Activated CD8-positive, alpha-beta memory T cell treated with anti-CD3 and anti-CD28 coated beads, Interleukin-2, amount 10 ng/mL, durations not matched to agents 7 days and 5 days (primary cell): Measurements from ENCODE around the gene NUMB. TPM values are rescaled to one million over a fixed set of nuclear protein-coding genes. Genes with fewer than 3 reads are reported as not detected.

Experiments
- ATAC-seq: fragments of 150-1000 bp; cut with Tn5 transposase; one replicate; pipeline ENCODE4 v1.10.0; 2021; ENCODE audit warnings: moderate library complexity
- CTCF ChIA-PET: fragments of 350-600 bp; sonication (Branson Sonifier 250); formaldehyde crosslinking; loops from one replicate; lab custom pipeline; 2021; ENCODE audit warnings: antibody characterized with exemption; lab: Charles Lee
- DNase-seq: peaks from one replicate; pipeline ENCODE4 v3.0.0-alpha.2; 2020
- H3K27ac Mint-ChIP-seq: one replicate; pipeline ENCODE4 v1.8.0; 2021; ENCODE audit warnings: mild to moderate bottlenecking, mixed read lengths
- H3K27me3 Mint-ChIP-seq: one replicate; pipeline ENCODE4 v1.8.0; 2021; ENCODE audit warnings: mixed read lengths
- H3K36me3 Mint-ChIP-seq: one replicate; pipeline ENCODE4 v1.8.0; 2021; ENCODE audit warnings: mild to moderate bottlenecking, mixed read lengths
- H3K4me1 Mint-ChIP-seq: one replicate; pipeline ENCODE4 v1.8.0; 2021; ENCODE audit warnings: mixed read lengths
- H3K4me3 Mint-ChIP-seq: one replicate; pipeline ENCODE4 v1.8.0; 2021; ENCODE audit warnings: mild to moderate bottlenecking, moderate library complexity, mixed read lengths
- H3K9me3 Mint-ChIP-seq: one replicate; pipeline ENCODE4 v1.8.0; 2022; ENCODE audit warnings: low read depth, mixed read lengths
- total RNA-seq, 2 experiments: library from RNA; stranded (reverse); gene quantifications; one replicate each; pipeline ENCODE4 v1.2.3, GENCODE V29; 2021

The NUMB gene
- total RNA-seq, 2 experiments from 2014 or later = 44.8 to 45.2 TPM

- DNase-seq = no peak
- Mint-ChIP-seq H3K4me1 (peaks cover 5% of the 10 kb centered on the region), H3K4me3 (no peak overlapping the region), H3K27me3 (no peaks in the 10 kb centered on the region), H3K9me3 (no peaks in the 10 kb centered on the region), H3K27ac (no peak overlapping the region), H3K36me3 (no peaks in the 10 kb centered on the region)
- CTCF ChIA-PET = interaction anchor here (0.9 kb wide), 1 partner anchor 14 kb away, joined by 3 read pairs; the partner anchor contains the start of gene RIOX1
- no peak for ATAC-seq
These were observed 18.1 kb upstream of the NUMB start for GRCh38 chr14:73476451-73476931.

- CTCF ChIA-PET = interaction anchor here (0.7 to 1.1 kb wide), 2 partner anchors 178 to 179 kb away, joined by 3 to 4 read pairs; no protein-coding TSS in a partner anchor
- Mint-ChIP-seq H3K27ac (no peak overlapping the region), H3K4me3 (no peak overlapping the region), H3K9me3 (no peaks in the 10 kb centered on the region), H3K27me3 (no peaks in the 10 kb centered on the region), H3K4me1 (peaks cover 5% of the 10 kb centered on the region), H3K36me3 (no peaks in the 10 kb centered on the region)
- no peak for DNase-seq
- ATAC-seq = no peak
These were observed 16.6 kb upstream of the NUMB start for GRCh38 chr14:73474952-73475351.

- Mint-ChIP-seq H3K27ac (no peak overlapping the region), H3K36me3 (no peaks in the 10 kb centered on the region), H3K27me3 (no peaks in the 10 kb centered on the region), H3K4me3 (no peak overlapping the region), H3K4me1 (peaks cover 7% of the 10 kb centered on the region), H3K9me3 (no peaks in the 10 kb centered on the region)
- DNase-seq (no peak), ATAC-seq (peak; percentile 81)
- CTCF ChIA-PET = interaction anchor here (0.6 to 3.0 kb wide), 36 partner anchors 8 to 805 kb away, joined by 3 to 47 read pairs (median 4); partner anchors contain the start of genes ACOT2, NUMB and RIOX1
These were observed 14.1 kb upstream of the NUMB start for GRCh38 chr14:73472185-73473114.

GRCh38 chr14:73471582-73472184 is 13.3 kb upstream of the NUMB start:
- Mint-ChIP-seq H3K27me3 (no peaks in the 10 kb centered on the region), H3K4me1 (peaks cover 15% of the 10 kb centered on the region), H3K9me3 (no peaks in the 10 kb centered on the region), H3K36me3 (no peaks in the 10 kb centered on the region), H3K4me3 (no peak overlapping the region), H3K27ac (no peak overlapping the region)
- DNase-seq (no peak), ATAC-seq (peak; percentile 18)
- CTCF ChIA-PET = interaction anchor here (0.5 to 3.0 kb wide), 34 partner anchors 8 to 806 kb away, joined by 3 to 47 read pairs (median 4); partner anchors contain the start of genes ACOT2, NUMB and RIOX1

GRCh38 chr14:73468828-73469375 is 10.6 kb upstream of the NUMB start:
- no peak for DNase-seq
- Mint-ChIP-seq H3K9me3 (no peaks in the 10 kb centered on the region), H3K4me3 (no peak overlapping the region), H3K36me3 (no peaks in the 10 kb centered on the region), H3K4me1 (peaks cover 37% of the 10 kb centered on the region), H3K27ac (no peak overlapping the region), H3K27me3 (no peaks in the 10 kb centered on the region)
- CTCF ChIA-PET = interaction anchor here (0.6 to 3.4 kb wide), 4 partner anchors 9 to 183 kb away, joined by 3 to 15 read pairs (median 3); no protein-coding TSS in a partner anchor
- no peak for ATAC-seq

GRCh38 chr14:73467800-73468199 is 9.5 kb upstream of the NUMB start:
- no peaks in the 10 kb centered on the region for H3K9me3 Mint-ChIP-seq
- CTCF ChIA-PET = interaction anchor here (0.6 to 3.4 kb wide), 6 partner anchors 9 to 295 kb away, joined by 3 to 15 read pairs (median 4); partner anchors contain the start of gene NUMB
- no peaks in the 10 kb centered on the region for H3K27me3 Mint-ChIP-seq
- no peaks in the 10 kb centered on the region for H3K36me3 Mint-ChIP-seq
- DNase-seq (no peak), ATAC-seq (no peak)
- peaks cover 46% of the 10 kb centered on the region for H3K4me1 Mint-ChIP-seq
- no peak overlapping the region for H3K4me3 Mint-ChIP-seq
- peak overlapping the region; percentile 30 for H3K27ac Mint-ChIP-seq

- H3K27me3 Mint-ChIP-seq = no peaks in the 10 kb centered on the region
- peak overlapping the region; percentile 30 for H3K27ac Mint-ChIP-seq
These were observed 9.0 kb upstream of the NUMB start for GRCh38 chr14:73467377-73467776.

GRCh38 chr14:73466861-73467260 is 8.5 kb upstream of the NUMB start:
- CTCF ChIA-PET = interaction anchor here (0.5 to 3.4 kb wide), 6 partner anchors 8 to 294 kb away, joined by 3 to 15 read pairs (median 4); partner anchors contain the start of gene NUMB
- ATAC-seq (no peak), DNase-seq (no peak)
- no peak overlapping the region for H3K27ac Mint-ChIP-seq
- H3K27me3 Mint-ChIP-seq = no peaks in the 10 kb centered on the region
- H3K4me3 Mint-ChIP-seq = no peak overlapping the region
- peaks cover 48% of the 10 kb centered on the region for H3K4me1 Mint-ChIP-seq
- no peaks in the 10 kb centered on the region for H3K9me3 Mint-ChIP-seq
- no peaks in the 10 kb centered on the region for H3K36me3 Mint-ChIP-seq

More at GRCh38 chr14:73467377-73467776, 9.0 kb upstream of the NUMB start:
- Mint-ChIP-seq H3K9me3 (no peaks in the 10 kb centered on the region), H3K4me1 (peaks cover 49% of the 10 kb centered on the region), H3K4me3 (no peak overlapping the region), H3K36me3 (no peaks in the 10 kb centered on the region)
- peak; percentile 55 for DNase-seq
- ATAC-seq = no peak
- CTCF ChIA-PET = interaction anchor here (1.0 to 3.4 kb wide), 5 partner anchors 9 to 294 kb away, joined by 3 to 15 read pairs (median 5); partner anchors contain the start of gene NUMB

- no peak overlapping the region for H3K4me3 Mint-ChIP-seq
- H3K36me3 Mint-ChIP-seq = no peaks in the 10 kb centered on the region
- peaks cover 47% of the 10 kb centered on the region for H3K4me1 Mint-ChIP-seq
- H3K27me3 Mint-ChIP-seq = no peaks in the 10 kb centered on the region
- no peak for DNase-seq
- no peaks in the 10 kb centered on the region for H3K9me3 Mint-ChIP-seq
- no peak overlapping the region for H3K27ac Mint-ChIP-seq
- ATAC-seq = no peak
- CTCF ChIA-PET = interaction anchor here (0.5 to 3.4 kb wide), 4 partner anchors 54 to 171 kb away, joined by 3 to 15 read pairs (median 3); no protein-coding TSS in a partner anchor
These were observed 7.6 kb upstream of the NUMB start for GRCh38 chr14:73465823-73466532.

- no peaks in the 10 kb centered on the region for H3K27me3 Mint-ChIP-seq
- DNase-seq = peak; percentile 73
- CTCF ChIA-PET = interaction anchor here (0.7 to 3.0 kb wide), 6 partner anchors 8 to 290 kb away, joined by 3 to 20 read pairs (median 4); partner anchors contain the start of gene RIOX1
- H3K4me1 Mint-ChIP-seq = peaks cover 59% of the 10 kb centered on the region
- no peak overlapping the region for H3K4me3 Mint-ChIP-seq
- ATAC-seq = peak; percentile 52
- peaks cover under 1% of the 10 kb centered on the region for H3K36me3 Mint-ChIP-seq
- peak overlapping the region; percentile 86 for H3K27ac Mint-ChIP-seq
- no peaks in the 10 kb centered on the region for H3K9me3 Mint-ChIP-seq
These were observed 5.1 kb upstream of the NUMB start for GRCh38 chr14:73463411-73463810.

- H3K36me3 Mint-ChIP-seq = peaks cover 2% of the 10 kb centered on the region
- H3K27me3 Mint-ChIP-seq = no peaks in the 10 kb centered on the region
- no peak for DNase-seq
- no peaks in the 10 kb centered on the region for H3K9me3 Mint-ChIP-seq
- CTCF ChIA-PET = interaction anchor here (0.7 to 3.0 kb wide), 7 partner anchors 9 to 289 kb away, joined by 3 to 20 read pairs (median 4); partner anchors contain the start of gene RIOX1
- ATAC-seq = no peak
- no peak overlapping the region for H3K4me3 Mint-ChIP-seq
- peaks cover 59% of the 10 kb centered on the region for H3K4me1 Mint-ChIP-seq
- no peak overlapping the region for H3K27ac Mint-ChIP-seq
These were observed 4.5 kb upstream of the NUMB start for GRCh38 chr14:73462815-73463214.
